Mammary epithelial cell (primary cell): ENCODE measurements around the gene AZI2.

Source experiments
- CTCF ChIP-seq, 2 donors: IDR thresholded peaks in 1 of 2; conservative IDR thresholded peaks in 1 of 2; 2 replicates each; pipeline ENCODE4 v1.5.1; 2011 to 2012; ENCODE audit warnings: inconsistent platforms in 2 of 2, low read length in 2 of 2, mild to moderate bottlenecking in 2 of 2, control low read depth in 1 of 2, low read depth in 1 of 2; ENCODE audit not compliant: insufficient read depth in 1 of 2; ENCODE audit errors: extremely low read depth in 1 of 2
- EZH2 ChIP-seq: IDR thresholded peaks from 2 replicates; pipeline ENCODE4 v1.6.1; 2012; ENCODE audit warnings: low read length, inconsistent platforms, borderline replicate concordance

- TF ChIP-seq EZH2 = no peak
- no peak for TF ChIP-seq CTCF (conservative IDR thresholded peaks at IDR 0.05 in 1 of 2, IDR thresholded peaks at IDR 0.05 in 1 of 2; ENCODE audit: extremely low read depth in 1 of 2, insufficient read depth in 1 of 2, low read depth in 1 of 2, low read length in 2 of 2)
Observed at GRCh38 chr3:28376424-28376823, 27.8 kb upstream of the AZI2 start.
